Mammary epithelial cell (primary cell): Measurements from ENCODE around the gene PIGZ.

Experiments used
- EZH2 ChIP-seq: IDR thresholded peaks from 2 replicates; pipeline ENCODE4 v1.6.1; 2012; ENCODE audit warnings: low read length, inconsistent platforms, borderline replicate concordance
- TF ChIP-seq, protein P1 (sequence below), 2 donors: IDR thresholded peaks in 1 of 2; conservative IDR thresholded peaks in 1 of 2; 2 replicates each; pipeline ENCODE4 v1.5.1; 2011 to 2012; ENCODE audit warnings: inconsistent platforms in 2 of 2, low read length in 2 of 2, mild to moderate bottlenecking in 2 of 2, control low read depth in 1 of 2, low read depth in 1 of 2; ENCODE audit not compliant: insufficient read depth in 1 of 2; ENCODE audit errors: extremely low read depth in 1 of 2

GRCh38 chr3:197012540-197012883 is 43.9 kb upstream of the PIGZ start:
- TF ChIP-seq, protein P1, sequence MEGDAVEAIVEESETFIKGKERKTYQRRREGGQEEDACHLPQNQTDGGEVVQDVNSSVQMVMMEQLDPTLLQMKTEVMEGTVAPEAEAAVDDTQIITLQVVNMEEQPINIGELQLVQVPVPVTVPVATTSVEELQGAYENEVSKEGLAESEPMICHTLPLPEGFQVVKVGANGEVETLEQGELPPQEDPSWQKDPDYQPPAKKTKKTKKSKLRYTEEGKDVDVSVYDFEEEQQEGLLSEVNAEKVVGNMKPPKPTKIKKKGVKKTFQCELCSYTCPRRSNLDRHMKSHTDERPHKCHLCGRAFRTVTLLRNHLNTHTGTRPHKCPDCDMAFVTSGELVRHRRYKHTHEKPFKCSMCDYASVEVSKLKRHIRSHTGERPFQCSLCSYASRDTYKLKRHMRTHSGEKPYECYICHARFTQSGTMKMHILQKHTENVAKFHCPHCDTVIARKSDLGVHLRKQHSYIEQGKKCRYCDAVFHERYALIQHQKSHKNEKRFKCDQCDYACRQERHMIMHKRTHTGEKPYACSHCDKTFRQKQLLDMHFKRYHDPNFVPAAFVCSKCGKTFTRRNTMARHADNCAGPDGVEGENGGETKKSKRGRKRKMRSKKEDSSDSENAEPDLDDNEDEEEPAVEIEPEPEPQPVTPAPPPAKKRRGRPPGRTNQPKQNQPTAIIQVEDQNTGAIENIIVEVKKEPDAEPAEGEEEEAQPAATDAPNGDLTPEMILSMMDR (conservative IDR thresholded peaks at IDR 0.05 in 1 of 2, IDR thresholded peaks at IDR 0.05 in 1 of 2; ENCODE audit: extremely low read depth in 1 of 2, insufficient read depth in 1 of 2, low read depth in 1 of 2, low read length in 2 of 2), result no peak
- TF ChIP-seq EZH2, result no peak
